Measurements from ENCODE around the gene NXF3.
"Not testable (repeated sequence)": the region's sequence is repeated elsewhere in the genome, so short reads cannot be mapped to it uniquely, and the experiment has no call there.

NXF3 gene

GRCh38 chrX:103092942-103093341 lies at the start of gene NXF3:
Gene NXF3 (minus strand): TSS chrX:103093143. CDS start chrX:103093023, 120 bp downstream.
- Histone ChIP-seq H2AFZ (ENCODE audit: low read length, unreplicated experiment) (no peak within 1 kb of the TSS), H3K27ac (ENCODE audit: low read depth, low read length) (no peak within 1 kb of the TSS), H3K4me3 (ENCODE audit: low read depth, low read length) (no peak within 1 kb of the TSS), H3K4me1 (ENCODE audit: control insufficient read depth, insufficient read depth, low read length, unreplicated experiment) (no peaks in the 10 kb centered on the region), H3K36me3 (ENCODE audit: insufficient read depth, low read length) (no peaks in the 10 kb centered on the region), H3K79me2 (ENCODE audit: control insufficient read depth, insufficient read depth, low read length, unreplicated experiment) (no peaks in the 10 kb centered on the region), H3K27me3 (ENCODE audit: insufficient read depth, low read length) (no peaks in the 10 kb centered on the region)

DNA sequence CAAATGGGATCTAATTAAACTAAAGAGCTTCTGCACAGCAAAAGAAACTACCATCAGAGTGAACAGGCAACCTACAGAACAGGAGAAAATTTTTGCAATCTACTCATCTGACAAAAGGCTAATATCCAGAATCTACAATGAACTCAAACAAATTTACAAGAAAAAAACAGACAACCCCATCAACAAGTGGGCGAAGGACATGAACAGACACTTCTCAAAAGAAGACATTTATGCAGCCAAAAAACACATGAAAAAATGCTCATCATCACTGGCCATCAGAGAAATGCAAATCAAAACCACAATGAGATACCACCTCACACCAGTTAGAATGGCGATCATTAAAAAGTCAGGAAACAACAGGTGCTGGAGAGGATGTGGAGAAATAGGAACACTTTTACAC lies 43.6 kb upstream of the NXF3 start:
- not testable (repeated sequence) for H3K27me3 ChIP-seq (ENCODE audit: insufficient read depth, low read length); H3K4me3 ChIP-seq (ENCODE audit: low read depth, low read length); H3K4me1 ChIP-seq (ENCODE audit: control insufficient read depth, insufficient read depth, low read length, unreplicated experiment); H3K79me2 ChIP-seq (ENCODE audit: control insufficient read depth, insufficient read depth, low read length, unreplicated experiment); H3K36me3 ChIP-seq (ENCODE audit: insufficient read depth, low read length); H2AFZ ChIP-seq (ENCODE audit: low read length, unreplicated experiment); H3K27ac ChIP-seq (ENCODE audit: low read depth, low read length)

DNA sequence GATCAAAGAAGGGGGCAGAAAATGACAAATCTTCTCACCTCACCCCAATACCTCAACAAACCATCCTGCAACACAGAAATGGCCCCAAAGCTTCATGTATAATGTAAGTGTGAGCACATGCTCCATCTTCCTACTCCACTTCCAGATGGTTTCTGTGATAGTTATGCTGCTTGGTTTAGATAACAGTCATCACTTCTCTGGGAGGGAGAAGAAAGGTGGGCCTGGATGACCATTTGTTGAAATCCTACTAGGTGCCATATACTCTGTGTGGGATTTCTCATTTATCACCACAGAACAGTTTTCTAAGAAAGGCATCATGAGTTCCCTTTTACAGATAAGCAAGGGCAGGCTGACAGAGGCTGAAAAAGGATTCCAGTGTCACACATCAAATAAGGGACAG lies 31.3 kb upstream of the NXF3 start:
- H3K4me1 ChIP-seq (ENCODE audit: control insufficient read depth, insufficient read depth, low read length, unreplicated experiment): no peaks in the 10 kb centered on the region
- no peaks in the 10 kb centered on the region for H3K79me2 ChIP-seq (ENCODE audit: control insufficient read depth, insufficient read depth, low read length, unreplicated experiment)
- no peak overlapping the region for H2AFZ ChIP-seq (ENCODE audit: low read length, unreplicated experiment)
- no peak overlapping the region for H3K27ac ChIP-seq (ENCODE audit: low read depth, low read length)
- no peaks in the 10 kb centered on the region for H3K27me3 ChIP-seq (ENCODE audit: insufficient read depth, low read length)
- H3K4me3 ChIP-seq (ENCODE audit: low read depth, low read length): no peak overlapping the region
- H3K36me3 ChIP-seq (ENCODE audit: insufficient read depth, low read length): no peaks in the 10 kb centered on the region

GRCh38 chrX:103120748-103121147 lies 27.8 kb upstream of the NXF3 start:
- Histone ChIP-seq H3K27ac (ENCODE audit: low read depth, low read length) (no peak overlapping the region), H2AFZ (ENCODE audit: low read length, unreplicated experiment) (no peak overlapping the region), H3K4me1 (ENCODE audit: control insufficient read depth, insufficient read depth, low read length, unreplicated experiment) (no peaks in the 10 kb centered on the region), H3K36me3 (ENCODE audit: insufficient read depth, low read length) (no peaks in the 10 kb centered on the region), H3K4me3 (ENCODE audit: low read depth, low read length) (no peak overlapping the region), H3K79me2 (ENCODE audit: control insufficient read depth, insufficient read depth, low read length, unreplicated experiment) (no peaks in the 10 kb centered on the region), H3K27me3 (ENCODE audit: insufficient read depth, low read length) (no peaks in the 10 kb centered on the region)

DNA sequence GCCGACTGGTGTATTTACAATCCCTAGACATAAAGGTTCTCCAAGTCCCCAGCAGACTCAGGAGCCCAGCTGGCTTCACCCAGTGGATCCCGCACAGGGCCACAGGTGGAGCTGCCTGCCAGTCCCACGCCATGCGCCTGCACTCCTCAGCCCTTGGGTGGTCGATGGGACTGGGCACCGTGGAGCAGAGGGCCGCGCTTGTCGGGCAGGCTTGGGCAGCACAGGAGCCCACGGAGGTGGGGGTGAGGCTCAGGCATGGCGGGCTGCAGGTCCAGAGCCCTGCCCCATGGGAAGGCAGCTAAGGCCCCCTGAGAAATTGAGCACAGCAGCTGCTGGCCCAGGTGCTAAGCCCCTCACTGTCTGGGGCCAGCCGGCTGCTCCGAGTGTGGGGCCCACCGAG lies 24.0 kb upstream of the NXF3 start:
- H2AFZ ChIP-seq (ENCODE audit: low read length, unreplicated experiment); H3K79me2 ChIP-seq (ENCODE audit: control insufficient read depth, insufficient read depth, low read length, unreplicated experiment); H3K4me3 ChIP-seq (ENCODE audit: low read depth, low read length); H3K27me3 ChIP-seq (ENCODE audit: insufficient read depth, low read length); H3K4me1 ChIP-seq (ENCODE audit: control insufficient read depth, insufficient read depth, low read length, unreplicated experiment); H3K36me3 ChIP-seq (ENCODE audit: insufficient read depth, low read length); H3K27ac ChIP-seq (ENCODE audit: low read depth, low read length): not testable (repeated sequence)

GRCh38 chrX:103109497-103109896 lies 16.6 kb upstream of the NXF3 start:
- not testable (repeated sequence) for H3K27ac ChIP-seq (ENCODE audit: low read depth, low read length); H3K4me1 ChIP-seq (ENCODE audit: control insufficient read depth, insufficient read depth, low read length, unreplicated experiment); H3K27me3 ChIP-seq (ENCODE audit: insufficient read depth, low read length); H3K4me3 ChIP-seq (ENCODE audit: low read depth, low read length); H2AFZ ChIP-seq (ENCODE audit: low read length, unreplicated experiment); H3K36me3 ChIP-seq (ENCODE audit: insufficient read depth, low read length); H3K79me2 ChIP-seq (ENCODE audit: control insufficient read depth, insufficient read depth, low read length, unreplicated experiment)

DNA sequence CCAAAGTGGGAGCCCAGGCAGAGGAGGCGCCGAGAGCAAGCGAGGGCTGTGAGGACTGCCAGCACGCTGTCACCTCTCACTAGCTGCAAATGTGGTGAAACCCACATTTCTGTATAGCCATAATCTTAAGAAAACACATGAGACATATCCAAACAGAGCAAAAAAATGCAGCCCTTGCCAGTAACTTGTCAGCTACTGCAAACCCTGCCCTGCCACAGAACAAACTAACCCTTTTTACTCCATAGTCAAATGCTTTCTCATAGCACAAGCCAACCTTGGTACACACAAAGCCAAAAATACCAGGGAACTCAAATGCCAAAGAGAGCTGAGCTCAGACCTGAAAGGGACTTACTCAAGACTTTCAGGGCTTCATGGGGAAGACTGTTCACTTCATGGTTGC lies 14.9 kb upstream of the NXF3 start:
- no peaks in the 10 kb centered on the region for H3K79me2 ChIP-seq (ENCODE audit: control insufficient read depth, insufficient read depth, low read length, unreplicated experiment)
- no peak overlapping the region for H3K4me3 ChIP-seq (ENCODE audit: low read depth, low read length)
- H3K36me3 ChIP-seq (ENCODE audit: insufficient read depth, low read length): no peaks in the 10 kb centered on the region
- H3K27me3 ChIP-seq (ENCODE audit: insufficient read depth, low read length): no peaks in the 10 kb centered on the region
- H3K27ac ChIP-seq (ENCODE audit: low read depth, low read length): no peak overlapping the region
- no peaks in the 10 kb centered on the region for H3K4me1 ChIP-seq (ENCODE audit: control insufficient read depth, insufficient read depth, low read length, unreplicated experiment)
- no peak overlapping the region for H2AFZ ChIP-seq (ENCODE audit: low read length, unreplicated experiment)

DNA sequence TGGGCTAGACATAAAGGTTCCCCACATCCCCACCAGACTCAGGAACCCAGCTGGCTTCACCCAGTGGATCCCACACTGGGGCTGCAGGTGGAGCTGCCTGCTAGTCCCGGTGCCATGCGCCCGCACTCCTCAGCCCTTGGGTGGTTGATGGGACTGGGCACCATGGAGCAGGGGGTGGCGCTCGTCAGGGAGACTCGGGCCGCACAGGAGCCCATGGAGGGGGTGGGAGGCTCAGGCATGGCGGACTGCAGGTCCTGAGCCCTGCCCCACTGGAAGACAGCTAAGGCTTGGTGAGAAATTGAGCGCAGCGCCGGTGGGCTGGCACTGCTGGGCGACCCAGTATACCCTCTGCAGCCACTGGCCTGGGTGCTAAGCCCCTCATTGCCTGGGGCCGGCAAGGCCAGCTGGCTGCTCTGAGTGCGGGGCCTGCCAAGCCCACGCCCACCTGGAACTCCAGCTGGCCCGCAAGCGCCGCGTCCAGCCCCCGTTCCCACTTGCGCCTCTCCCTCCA lies 14.3 kb upstream of the NXF3 start:
- not testable (repeated sequence) for H3K27me3 ChIP-seq (ENCODE audit: insufficient read depth, low read length); H3K4me1 ChIP-seq (ENCODE audit: control insufficient read depth, insufficient read depth, low read length, unreplicated experiment); H3K27ac ChIP-seq (ENCODE audit: low read depth, low read length); H3K79me2 ChIP-seq (ENCODE audit: control insufficient read depth, insufficient read depth, low read length, unreplicated experiment); H2AFZ ChIP-seq (ENCODE audit: low read length, unreplicated experiment); H3K36me3 ChIP-seq (ENCODE audit: insufficient read depth, low read length); H3K4me3 ChIP-seq (ENCODE audit: low read depth, low read length)

GRCh38 chrX:103104370-103104769 lies 11.4 kb upstream of the NXF3 start:
- H3K36me3 ChIP-seq (ENCODE audit: insufficient read depth, low read length); H3K27me3 ChIP-seq (ENCODE audit: insufficient read depth, low read length); H2AFZ ChIP-seq (ENCODE audit: low read length, unreplicated experiment); H3K4me3 ChIP-seq (ENCODE audit: low read depth, low read length); H3K4me1 ChIP-seq (ENCODE audit: control insufficient read depth, insufficient read depth, low read length, unreplicated experiment); H3K27ac ChIP-seq (ENCODE audit: low read depth, low read length); H3K79me2 ChIP-seq (ENCODE audit: control insufficient read depth, insufficient read depth, low read length, unreplicated experiment): not testable (repeated sequence)

DNA sequence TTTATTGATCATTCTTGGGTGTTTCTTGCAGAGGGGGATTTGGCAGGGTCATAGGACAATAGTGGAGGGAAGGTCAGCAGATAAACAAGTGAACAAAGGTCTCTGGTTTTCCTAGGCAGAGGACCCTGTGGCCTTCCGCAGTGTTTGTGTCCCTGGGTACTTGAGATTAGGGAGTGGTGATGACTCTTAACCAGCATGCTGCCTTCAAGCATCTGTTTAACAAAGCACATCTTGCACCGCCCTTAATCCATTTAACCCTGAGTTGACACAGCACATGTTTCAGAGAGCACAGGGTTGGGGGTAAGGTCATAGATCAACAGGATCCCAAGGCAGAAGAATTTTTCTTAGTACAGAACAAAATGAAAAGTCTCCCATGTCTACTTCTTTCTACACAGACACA lies 10.9 kb upstream of the NXF3 start:
- H3K36me3 ChIP-seq (ENCODE audit: insufficient read depth, low read length); H2AFZ ChIP-seq (ENCODE audit: low read length, unreplicated experiment); H3K27me3 ChIP-seq (ENCODE audit: insufficient read depth, low read length); H3K27ac ChIP-seq (ENCODE audit: low read depth, low read length); H3K79me2 ChIP-seq (ENCODE audit: control insufficient read depth, insufficient read depth, low read length, unreplicated experiment); H3K4me1 ChIP-seq (ENCODE audit: control insufficient read depth, insufficient read depth, low read length, unreplicated experiment); H3K4me3 ChIP-seq (ENCODE audit: low read depth, low read length): not testable (repeated sequence)

- Histone ChIP-seq H3K4me3 (ENCODE audit: low read depth, low read length) (no peak overlapping the region), H2AFZ (ENCODE audit: low read length, unreplicated experiment) (no peak overlapping the region), H3K4me1 (ENCODE audit: control insufficient read depth, insufficient read depth, low read length, unreplicated experiment) (no peaks in the 10 kb centered on the region), H3K79me2 (ENCODE audit: control insufficient read depth, insufficient read depth, low read length, unreplicated experiment) (no peaks in the 10 kb centered on the region), H3K27me3 (ENCODE audit: insufficient read depth, low read length) (no peaks in the 10 kb centered on the region), H3K36me3 (ENCODE audit: insufficient read depth, low read length) (no peaks in the 10 kb centered on the region), H3K27ac (ENCODE audit: low read depth, low read length) (no peak overlapping the region)
Observed at GRCh38 chrX:103101299-103102042, 8.5 kb upstream of the NXF3 start.
